Upper lobe of left lung (tissue), 6 donors: ENCODE results near the gene PTPRM. TPM values are rescaled to one million over a fixed set of nuclear protein-coding genes. Genes with fewer than 3 reads are reported as not detected.

ENCODE experiments used
- ATAC-seq, 2 donors: fragments of 200-7000 bp; cut with Tn5 transposase; one replicate each; pipeline ENCODE4 v1.9.1; 2022; ENCODE audit warnings: mild to moderate bottlenecking in 2 of 2, moderate library complexity in 2 of 2; ENCODE audit not compliant: low FRiP score in 2 of 2
- DNase-seq, 2 donors: peaks; one replicate each; pipeline ENCODE4 v3.0.0-alpha.2; 2019 to 2020
- H3K27ac ChIP-seq, 4 donors: fragments of 200-600 bp; sonication (generic); one replicate each; pipeline ENCODE4 v1.5.1; 2016 to 2019
- H3K27me3 ChIP-seq, 4 donors: fragments of 200-600 bp; sonication (generic); one replicate each; pipeline ENCODE4 v1.5.1; 2017 to 2019
- H3K36me3 ChIP-seq, 4 donors: fragments of 200-600 bp; sonication (generic); one replicate each; pipeline ENCODE4 v1.5.1; 2016 to 2019
- H3K4me1 ChIP-seq, 4 donors: fragments of 200-600 bp; sonication (generic); one replicate each; pipeline ENCODE4 v1.5.1; 2018 to 2019
- H3K4me3 ChIP-seq, 4 donors: fragments of 200-600 bp; sonication (generic); one replicate each; pipeline ENCODE4 v1.5.1; 2017 to 2019; ENCODE audit warnings: mild to moderate bottlenecking in 2 of 4, moderate library complexity in 1 of 4
- H3K9me3 ChIP-seq, 4 donors: fragments of 200-600 bp; sonication (generic); one replicate each; pipeline ENCODE4 v1.5.1; 2018 to 2019
- CTCF ChIP-seq, 6 experiments: fragments of 450-650 bp in 4 of 6; fragments of 200-600 bp in 2 of 6; sonication (generic) in 2 of 6; IDR thresholded peaks; one replicate each; pipeline ENCODE4 v1.5.1; 2016 to 2019; ENCODE audit warnings: antibody characterized with exemption in 6 of 6
- EP300 ChIP-seq, 4 donors: sonication (generic); formaldehyde crosslinking; IDR thresholded peaks; one replicate each; pipeline ENCODE4 v1.5.1; 2017; ENCODE audit warnings: antibody characterized with exemption in 4 of 4, control low read depth in 2 of 4
- POLR2A ChIP-seq, 4 donors: fragments of 450-650 bp; IDR thresholded peaks; one replicate each; pipeline ENCODE4 v1.5.1; 2016 to 2017; ENCODE audit warnings: antibody characterized with exemption in 4 of 4, mild to moderate bottlenecking in 2 of 4
- POLR2AphosphoS5 ChIP-seq, 2 donors: sonication (generic); formaldehyde crosslinking; IDR thresholded peaks; one replicate each; pipeline ENCODE4 v1.5.1; 2017; ENCODE audit warnings: antibody characterized with exemption in 2 of 2
- WGBS, 2 donors: methylation state at CpG; one replicate each; pipeline ENCODE4 v1.1.5; 2017 to 2018; 5-methylcytosine and 5-hydroxymethylcytosine counted together
- total RNA-seq, 6 donors: library from RNA; depleted of rRNA in 4 of 6; stranded (reverse); fragments of >200 nt in 4 of 6; gene quantifications; one replicate each; pipeline versions ENCODE4 v1.1.0 to v1.2.1, GENCODE V29; 2016 to 2021
- donor health status: DM: no; HTN: no; CAD: no; lungs with moderate emphysema.
- donor health status: DM: no; HTN: yes; CAD: no; lungs with severe emphysema.

PTPRM gene
- total RNA-seq, 6 donors from 2014 or later, result 82.0 to 201 (median 154) TPM

GRCh38 chr18:8416212-8417019 lies 849.3 kb downstream of the PTPRM start:
- Histone ChIP-seq H3K27me3 (no peaks in the 10 kb centered on the region), H3K4me1 (no peaks in the 10 kb centered on the region), H3K4me3 (no peak overlapping the region), H3K36me3 (no peaks in the 10 kb centered on the region), H3K9me3 (peaks cover 5 to 19% (median 8%) of the 10 kb centered on the region in 4 donors), H3K27ac (no peak overlapping the region)
- ATAC-seq, result no peak
- 54 to 56% methylated on average over 13 to 15 of the region's 15 CpGs for WGBS, 2 donors
- TF ChIP-seq POLR2AphosphoS5 (IDR thresholded peaks at IDR 0.05) (no peak), CTCF (IDR thresholded peaks at IDR 0.05) (no peak), POLR2A (IDR thresholded peaks at IDR 0.05) (no peak), EP300 (IDR thresholded peaks at IDR 0.05) (no peak)
- no peak for DNase-seq

- Histone ChIP-seq H3K4me1 (no peaks in the 10 kb centered on the region), H3K4me3 (no peak overlapping the region), H3K27me3 (no peaks in the 10 kb centered on the region), H3K36me3 (no peaks in the 10 kb centered on the region), H3K27ac (no peak overlapping the region), H3K9me3 (no peaks in the 10 kb centered on the region)
- DNase-seq (no peak), ATAC-seq (no peak)
- no peak for TF ChIP-seq POLR2AphosphoS5 (IDR thresholded peaks at IDR 0.05)
- no peak for TF ChIP-seq POLR2A (IDR thresholded peaks at IDR 0.05)
- no peak for TF ChIP-seq CTCF (IDR thresholded peaks at IDR 0.05)
- no peak for TF ChIP-seq EP300 (IDR thresholded peaks at IDR 0.05)
- 84 to 97% methylated on average over 3 of the region's 3 CpGs for WGBS, 2 donors
These were observed 855.3 kb downstream of the PTPRM start for GRCh38 chr18:8422391-8422790.

- no peak overlapping the region for H3K27ac ChIP-seq
- ATAC-seq (peak in 1 of 2 donors; percentile 27), DNase-seq (no peak)
- H3K27me3 ChIP-seq, result no peaks in the 10 kb centered on the region
- no peaks in the 10 kb centered on the region for H3K36me3 ChIP-seq
- H3K9me3 ChIP-seq, result no peaks in the 10 kb centered on the region
- H3K4me3 ChIP-seq, result no peak overlapping the region
- 76 to 84% methylated on average over 11 of the region's 11 CpGs for WGBS, 2 donors
- H3K4me1 ChIP-seq, result no peaks in the 10 kb centered on the region
- TF ChIP-seq POLR2A (IDR thresholded peaks at IDR 0.05) (no peak), CTCF (IDR thresholded peaks at IDR 0.05) (no peak), EP300 (IDR thresholded peaks at IDR 0.05) (no peak), POLR2AphosphoS5 (IDR thresholded peaks at IDR 0.05) (no peak)
These were observed 856.0 kb downstream of the PTPRM start for GRCh38 chr18:8423051-8423557.

DNA sequence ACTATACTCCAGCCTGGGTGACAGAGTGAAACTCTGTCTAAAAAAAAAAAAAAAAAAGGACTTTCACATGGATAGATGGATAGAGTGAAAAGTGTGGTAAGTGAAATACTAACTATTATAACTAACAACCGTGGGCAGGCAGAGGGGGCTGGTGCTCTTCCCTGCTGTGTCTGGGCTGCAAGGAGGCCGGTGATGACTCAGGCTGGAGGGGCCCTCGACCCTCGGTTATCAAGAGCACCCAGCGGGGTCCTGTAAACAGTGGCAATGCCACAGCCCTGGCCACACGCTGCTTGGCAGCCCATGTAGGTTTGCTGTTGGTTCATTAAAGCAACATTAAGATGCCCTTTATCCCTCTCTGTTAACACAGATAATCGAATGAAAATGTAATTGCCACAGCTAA lies 857.4 kb downstream of the PTPRM start:
- no peak overlapping the region for H3K27ac ChIP-seq
- ATAC-seq, result no peak
- TF ChIP-seq POLR2A (IDR thresholded peaks at IDR 0.05) (no peak), POLR2AphosphoS5 (IDR thresholded peaks at IDR 0.05) (no peak), CTCF (IDR thresholded peaks at IDR 0.05) (no peak), EP300 (IDR thresholded peaks at IDR 0.05) (no peak)
- H3K27me3 ChIP-seq, result no peaks in the 10 kb centered on the region
- H3K4me3 ChIP-seq, result no peak overlapping the region
- 80 to 81% methylated on average over 7 of the region's 7 CpGs for WGBS, 2 donors
- no peak for DNase-seq
- no peaks in the 10 kb centered on the region for H3K36me3 ChIP-seq
- H3K4me1 ChIP-seq, result no peaks in the 10 kb centered on the region
- no peaks in the 10 kb centered on the region for H3K9me3 ChIP-seq
